ENCODE data around the gene PIGV.

- TF ChIP-seq CTCF (conservative IDR thresholded peaks at IDR 0.05; ENCODE audit: low read depth, low read length): no peak
- TF ChIP-seq CHD1 (IDR thresholded peaks at IDR 0.05; ENCODE audit: low read depth, low read length): no peak
- TF ChIP-seq POLR2A (IDR thresholded peaks at IDR 0.05; ENCODE audit: low read depth, low read length): no peak
- TF ChIP-seq RFX5 (IDR thresholded peaks at IDR 0.05; ENCODE audit: low read depth, low read length): no peak
- TF ChIP-seq CEBPB (IDR thresholded peaks at IDR 0.05; ENCODE audit: low read depth, low read length): no peak
- no peak for TF ChIP-seq USF2 (IDR thresholded peaks at IDR 0.05; ENCODE audit: low read depth, low read length)
Observed at GRCh38 chr1:26824731-26825130, 37.0 kb downstream of the PIGV start.
